Activated CD4-positive, alpha-beta T cell treated with anti-CD3 and anti-CD28 coated beads for 4 hours (primary cell): Measurements from ENCODE around the gene PLXNB2.
A peak's percentile ranks its signal among the peaks of the same experiment; 100 is the strongest.

Experiments
- DNase-seq, 2 donors: peaks; one replicate each; pipeline ENCODE4 v3.0.0-alpha.2; 2020

The PLXNB2 gene

DNA sequence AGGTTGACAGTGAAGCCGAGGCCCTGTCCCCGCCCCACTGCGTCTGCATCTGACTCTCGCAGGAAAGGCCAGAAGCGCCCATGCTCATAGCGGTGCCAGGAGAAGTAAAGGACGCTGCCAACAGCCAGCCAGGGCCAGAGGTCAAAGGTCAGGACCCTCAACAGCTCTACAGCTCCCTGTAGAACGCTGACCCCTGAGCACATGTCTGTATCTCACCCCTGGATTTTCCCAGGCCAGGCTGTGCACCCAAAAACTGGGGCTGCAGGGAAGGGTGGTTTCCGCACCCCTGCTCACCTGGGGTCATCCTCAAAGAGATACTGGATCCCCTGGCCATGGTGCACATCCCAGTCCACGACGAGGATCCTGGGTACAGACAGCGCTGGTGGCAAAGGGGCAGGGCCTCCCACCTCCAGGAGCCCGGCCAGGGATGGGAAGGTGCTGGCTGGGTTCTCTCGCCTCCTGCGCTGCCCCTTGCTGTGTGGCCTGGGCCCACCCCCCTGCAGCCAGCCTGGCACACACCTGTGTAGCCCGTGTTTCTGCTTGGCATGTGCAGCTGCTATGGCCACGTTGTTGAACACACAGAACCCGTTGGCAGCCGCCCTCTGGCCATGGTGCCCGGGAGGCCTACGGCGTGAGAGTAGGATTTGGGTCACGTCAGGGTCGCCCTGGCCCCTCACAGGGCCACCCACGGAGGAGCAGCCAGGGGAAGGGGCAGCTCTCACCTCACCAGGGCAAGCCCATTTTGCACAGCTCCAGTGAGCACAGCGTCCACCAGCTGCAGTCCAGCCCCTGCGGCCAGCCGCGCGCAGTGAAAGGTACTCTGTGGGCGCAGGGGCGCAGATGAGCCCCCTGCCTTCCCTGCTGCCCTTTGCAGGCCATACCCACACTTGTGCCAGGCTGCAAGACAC, 57.9 kb downstream of the PLXNB2 start:
- DNase-seq = no peak

DNA sequence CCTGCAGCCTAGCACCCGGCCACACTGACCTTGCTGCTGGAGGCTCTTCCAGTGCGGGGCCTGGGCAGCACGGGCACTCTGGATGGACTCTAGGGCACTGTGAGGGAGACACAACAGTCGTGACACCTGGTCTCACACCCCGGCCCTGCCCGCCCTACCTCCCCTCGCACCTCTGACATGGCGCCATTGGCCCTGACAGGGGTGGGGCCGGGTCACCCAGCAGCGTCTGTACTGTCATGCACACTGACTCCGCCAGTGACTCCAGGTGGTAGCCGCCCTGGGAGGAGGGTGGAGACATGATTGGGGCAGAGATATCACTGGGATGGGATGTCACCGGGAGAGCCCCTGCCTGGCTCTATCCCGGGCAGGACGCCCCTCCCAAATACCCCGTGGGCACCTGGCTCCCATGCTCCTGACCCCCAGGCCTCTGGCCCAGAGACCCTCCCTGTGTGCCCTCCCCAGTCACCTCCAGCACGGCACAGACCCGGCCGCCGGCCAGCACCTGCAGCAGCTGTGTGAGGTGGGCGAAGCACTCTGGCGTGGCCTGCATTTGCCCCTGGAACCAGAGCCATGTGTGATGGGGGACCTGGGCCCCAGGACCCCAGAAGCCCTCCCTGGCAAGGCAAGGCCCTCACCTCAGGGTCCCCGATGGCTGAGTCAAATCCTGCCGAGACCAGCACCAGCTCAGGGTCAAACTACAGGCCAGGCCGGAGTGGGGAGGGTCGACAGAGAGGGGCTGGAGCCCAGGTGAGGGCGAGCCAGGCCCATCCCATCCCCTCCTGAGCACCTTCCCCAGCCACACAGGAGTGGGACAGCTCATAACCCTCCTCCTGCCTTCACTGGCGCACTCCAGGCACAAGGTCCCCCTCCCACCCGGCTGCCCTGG, 59.0 kb downstream of the PLXNB2 start:
- no peak for DNase-seq

DNA sequence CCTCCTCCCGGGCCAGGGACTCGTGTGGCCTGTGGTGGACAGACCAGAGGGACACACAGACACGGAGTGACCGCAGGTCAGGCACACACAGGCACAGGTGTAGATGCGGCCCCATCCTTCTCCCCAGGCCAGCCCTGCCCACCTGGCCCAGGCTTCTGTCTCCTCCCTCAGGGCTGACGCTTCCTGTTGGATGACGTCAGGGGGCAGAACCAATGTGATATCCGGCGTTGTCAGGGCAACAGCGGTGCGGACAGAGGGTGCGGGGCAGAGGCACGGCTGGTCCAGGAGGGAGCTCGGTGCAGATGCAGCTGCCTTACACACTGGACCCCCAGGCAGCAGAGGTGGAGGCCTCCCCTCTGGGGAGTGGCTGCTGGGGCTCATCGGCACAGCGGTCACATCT, 59.7 kb downstream of the PLXNB2 start:
- peak; percentile 38 to 48 for DNase-seq

DNA sequence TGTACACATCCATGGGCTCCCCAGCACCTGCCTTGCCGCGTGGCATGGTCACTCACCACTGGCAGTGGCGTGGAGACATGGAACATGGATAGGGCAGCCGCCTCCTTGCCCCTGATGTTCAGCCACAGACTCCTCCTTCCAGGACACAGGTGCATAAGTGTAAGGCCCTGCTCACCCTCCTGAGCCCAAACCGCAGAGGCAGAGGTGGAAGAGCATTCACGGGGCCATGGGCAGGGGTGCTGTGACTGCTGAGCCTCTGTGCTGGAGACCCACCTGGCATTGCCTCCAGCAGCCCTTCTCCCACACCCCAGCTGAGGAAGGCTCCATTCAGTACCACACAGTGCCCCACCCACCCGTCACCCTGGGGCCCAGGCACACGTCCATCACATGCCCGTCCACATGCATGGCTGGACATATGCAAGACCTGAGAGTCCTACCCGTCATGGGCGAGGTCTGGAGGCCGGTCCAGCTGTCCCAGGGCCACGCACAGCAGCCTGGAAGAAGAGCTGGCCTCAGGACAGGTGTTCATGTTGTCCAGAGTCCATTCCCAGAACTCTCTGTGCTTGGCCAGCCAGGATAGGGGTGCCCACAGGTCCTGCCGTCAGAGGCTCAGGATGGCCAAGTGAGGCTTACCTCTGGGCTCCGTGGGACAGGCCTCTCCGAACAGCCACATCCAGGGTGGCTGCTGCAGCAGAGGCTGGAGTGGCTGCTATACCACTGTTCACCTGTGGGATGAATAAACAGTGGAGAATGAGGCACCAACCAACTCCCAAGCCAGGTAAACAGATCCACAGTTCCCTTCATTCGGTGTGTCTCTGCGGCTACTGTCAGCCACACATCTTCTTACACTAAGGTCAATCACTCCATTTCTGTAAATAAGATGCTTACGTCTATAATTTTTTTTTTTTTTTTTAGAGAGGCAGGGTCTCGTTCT, 60.9 kb downstream of the PLXNB2 start:
- DNase-seq = no peak

DNA sequence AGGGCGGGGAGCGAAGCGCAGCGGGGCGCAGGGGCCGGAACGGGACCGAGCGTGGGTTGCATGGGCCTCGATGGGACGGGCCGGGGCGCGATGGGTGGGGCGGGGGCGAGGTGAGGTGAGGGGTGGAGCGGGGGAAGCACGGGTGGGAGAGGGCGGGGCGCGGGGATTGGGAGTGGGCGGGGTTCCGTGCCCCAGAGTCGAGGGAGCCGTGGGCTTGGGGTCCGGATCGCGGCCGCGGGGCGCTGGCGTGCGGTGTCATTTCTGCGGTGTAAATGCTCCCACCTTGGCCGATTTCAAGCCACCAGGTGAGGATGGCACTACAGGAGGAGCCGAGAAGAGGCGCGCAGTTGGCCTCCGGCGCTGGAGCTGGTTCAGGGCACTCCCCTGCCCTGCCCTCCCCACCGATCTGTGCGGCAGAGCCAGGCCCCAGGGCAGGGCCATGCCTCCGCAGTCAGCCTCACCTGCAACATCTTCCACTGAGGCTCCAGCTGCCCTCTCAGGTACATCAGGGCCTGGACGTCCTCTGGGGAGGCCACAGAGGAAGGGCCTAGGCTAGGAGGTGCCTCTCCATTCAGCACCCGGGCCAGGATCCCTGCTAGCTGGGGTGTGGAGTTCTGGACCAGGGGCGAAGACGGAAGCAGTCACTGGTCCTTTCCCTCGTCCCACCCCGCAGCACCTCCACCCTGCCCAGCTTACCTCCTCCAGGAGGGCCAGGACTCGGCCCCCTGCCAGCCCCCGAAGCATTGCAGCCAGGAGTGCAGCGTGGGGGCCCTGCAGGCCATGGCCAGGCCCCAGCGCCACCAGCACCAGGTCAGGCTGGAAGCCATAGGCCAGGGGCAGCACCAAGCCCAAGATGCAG, 62.0 kb downstream of the PLXNB2 start:
- DNase-seq = peak; percentile 81 to 88

DNA sequence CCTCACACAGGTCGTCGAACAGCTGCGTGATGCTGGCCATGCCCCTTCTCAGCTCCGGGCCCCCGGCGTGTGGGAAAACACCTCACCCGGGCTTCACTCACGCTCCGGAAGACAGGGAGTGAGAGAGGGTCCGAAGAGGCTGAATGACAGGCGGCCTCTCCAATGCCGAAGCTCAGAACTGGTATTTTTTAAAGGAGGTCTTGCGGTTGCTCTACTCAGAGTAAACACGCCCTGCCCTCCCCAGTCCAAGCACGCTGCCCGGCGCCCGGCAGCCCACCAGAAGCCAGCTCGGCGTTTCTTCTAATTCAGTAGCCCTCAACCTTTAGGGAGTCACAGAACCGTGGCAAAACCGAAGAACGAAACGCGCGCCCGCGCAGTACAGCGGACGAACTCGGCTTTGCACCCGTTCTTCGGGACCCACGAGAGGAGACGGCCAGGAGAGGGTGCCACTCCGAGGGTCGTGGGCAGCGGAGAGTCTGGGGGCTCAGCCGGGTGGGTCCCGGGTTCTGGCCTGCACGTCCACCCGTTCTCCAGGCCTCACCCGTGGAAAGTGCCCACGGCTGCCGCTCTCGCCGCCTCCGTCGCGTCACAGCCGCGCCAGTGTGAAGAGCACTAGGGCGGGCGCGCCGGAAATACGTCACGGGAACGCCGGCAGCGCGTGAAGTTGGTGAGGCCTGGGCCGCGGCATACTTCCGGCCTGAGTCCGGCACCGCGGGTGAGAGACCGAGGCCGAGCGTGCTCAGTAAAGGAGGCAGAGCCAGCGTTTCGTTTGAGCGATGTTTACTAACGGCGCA, 62.8 kb downstream of the PLXNB2 start, which contains the start of gene TUBGCP6:
TUBGCP6 (minus strand) TSS at position 604 of the 794 bp plus-strand sequence; CDS start at position 40, 564 bp downstream.
- DNase-seq = peak; percentile 91 to 93

DNA sequence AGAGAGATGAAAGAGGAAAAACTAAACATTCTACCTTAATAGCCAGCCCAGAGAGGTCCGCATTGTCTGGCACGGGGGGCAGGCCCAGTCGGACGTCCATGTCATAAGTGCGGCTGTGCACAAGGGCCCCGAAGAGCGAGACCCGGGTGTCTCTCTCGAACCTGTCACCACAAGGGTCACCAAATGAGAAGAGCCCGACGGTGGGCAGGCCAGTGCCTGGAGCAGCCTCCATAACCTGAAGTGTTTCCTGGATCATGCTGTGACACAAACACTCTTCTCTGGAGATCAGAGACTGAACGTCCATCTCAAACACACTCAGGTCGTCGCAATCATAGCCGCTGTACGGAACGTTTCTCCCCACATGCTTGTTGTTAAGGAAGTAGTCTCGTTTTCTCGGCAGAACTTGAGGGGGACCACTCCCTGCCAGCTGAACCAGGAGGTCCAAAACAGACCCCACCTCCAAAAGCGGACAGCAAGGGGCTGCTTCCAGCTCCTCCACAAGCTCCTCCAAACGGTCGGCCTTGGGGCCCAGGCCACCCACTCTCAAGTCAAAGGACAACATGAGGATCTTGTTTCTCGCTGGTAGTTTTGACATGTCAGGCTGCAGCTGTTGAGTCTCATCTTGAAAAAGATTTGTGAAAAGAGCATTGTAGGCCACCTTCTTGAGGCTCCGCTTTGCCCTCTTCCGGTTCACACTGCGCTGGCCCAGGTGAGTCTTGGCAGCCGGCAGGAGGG, 63.6 kb downstream of the PLXNB2 start:
- DNase-seq = no peak

DNA sequence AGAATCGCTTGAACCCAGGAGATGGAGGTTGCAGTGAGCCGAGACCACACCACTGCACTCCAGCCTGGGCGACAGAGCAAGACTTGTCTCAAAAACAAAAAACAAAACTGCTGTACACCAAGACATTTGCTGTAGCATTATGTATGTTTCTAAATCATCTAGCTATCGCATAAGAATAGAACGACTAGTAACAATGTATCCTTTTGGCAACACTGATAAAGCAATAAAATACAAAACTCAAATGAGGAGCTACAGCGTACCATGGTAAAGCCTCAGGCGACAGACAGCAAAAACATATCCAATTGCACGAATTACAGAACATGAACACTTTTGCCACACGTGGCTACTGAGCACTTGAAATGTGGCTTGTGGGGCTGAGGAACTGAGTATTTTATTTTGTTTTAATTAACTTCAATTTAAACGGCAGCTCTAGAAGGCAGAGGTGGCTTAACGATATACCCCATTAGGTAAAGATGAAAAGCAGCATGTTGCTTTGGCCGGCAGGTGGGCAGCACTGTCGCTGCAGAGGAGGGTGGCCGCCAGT, 65.0 kb downstream of the PLXNB2 start:
- no peak for DNase-seq

DNA sequence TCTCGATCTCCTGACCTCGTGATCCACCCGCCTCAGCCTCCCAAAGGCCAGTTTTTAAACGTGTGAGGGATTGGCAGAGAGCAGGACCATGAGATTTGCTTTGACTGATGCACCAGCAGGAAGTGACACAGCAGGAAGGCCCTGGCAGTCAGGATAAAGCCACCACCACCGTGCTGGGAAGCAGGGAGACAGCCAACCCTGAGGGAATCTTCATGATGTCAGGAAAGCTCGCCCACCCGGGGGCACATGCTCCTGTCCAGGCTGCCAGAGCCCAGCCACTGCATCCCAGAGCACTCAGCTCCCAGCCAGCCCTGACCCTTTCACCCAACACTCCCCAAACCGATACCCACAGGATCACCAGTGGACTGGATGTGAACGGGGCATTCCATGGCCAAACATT, 68.7 kb downstream of the PLXNB2 start:
- no peak for DNase-seq

DNA sequence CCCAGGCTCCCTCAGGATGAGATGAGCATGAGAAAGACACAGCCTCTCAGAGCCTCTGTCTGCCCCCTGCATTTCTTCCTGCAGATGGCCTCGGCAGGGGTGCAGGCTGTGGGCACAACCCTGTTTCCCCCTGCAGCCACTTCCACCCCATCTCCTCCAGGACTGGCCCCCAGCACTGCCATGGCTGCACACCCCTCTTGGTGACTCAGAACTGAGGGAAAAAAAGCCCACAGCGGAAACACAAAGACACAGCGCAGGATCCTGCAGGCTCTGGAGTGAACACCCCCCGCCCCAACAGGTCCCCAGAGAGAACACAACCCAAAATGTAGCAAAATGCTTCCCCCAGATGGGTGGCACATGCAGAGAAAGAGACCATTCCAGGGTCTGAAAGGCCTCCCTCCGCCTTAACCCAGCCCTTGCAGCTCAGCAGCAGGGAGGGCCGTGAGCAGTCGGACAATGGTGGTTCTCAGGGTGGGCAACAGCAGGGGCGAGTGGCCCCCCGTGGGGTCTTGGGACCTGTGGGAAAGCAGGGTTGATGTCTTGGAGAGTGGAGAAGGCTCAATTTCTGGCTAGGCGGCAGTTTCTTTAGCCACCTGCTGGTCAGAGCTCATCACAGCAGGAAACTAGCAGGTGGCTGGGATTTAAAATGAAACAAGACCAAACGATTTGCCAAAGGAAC, 70.6 kb downstream of the PLXNB2 start:
- DNase-seq = no peak

DNA sequence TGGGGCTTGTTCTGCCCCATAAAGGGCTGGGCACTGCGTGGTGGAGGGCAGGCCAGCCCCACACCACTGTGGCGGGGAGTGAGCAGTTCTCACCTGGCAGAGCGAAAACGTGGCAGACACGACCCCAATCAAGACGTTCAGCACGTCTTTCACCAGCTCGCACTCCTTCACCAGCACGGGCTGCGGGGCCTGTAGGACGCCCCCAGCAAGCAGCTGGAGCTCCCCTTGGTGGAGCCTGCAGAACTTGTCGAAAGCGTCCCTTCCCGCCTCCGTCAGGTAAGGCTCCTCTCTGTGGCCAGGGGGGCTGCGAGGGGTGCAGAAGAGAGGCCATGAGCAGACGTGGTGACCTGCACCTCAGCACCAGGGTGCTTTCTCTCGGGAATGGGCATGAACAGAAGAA, 74.2 kb downstream of the PLXNB2 start:
- DNase-seq = no peak

DNA sequence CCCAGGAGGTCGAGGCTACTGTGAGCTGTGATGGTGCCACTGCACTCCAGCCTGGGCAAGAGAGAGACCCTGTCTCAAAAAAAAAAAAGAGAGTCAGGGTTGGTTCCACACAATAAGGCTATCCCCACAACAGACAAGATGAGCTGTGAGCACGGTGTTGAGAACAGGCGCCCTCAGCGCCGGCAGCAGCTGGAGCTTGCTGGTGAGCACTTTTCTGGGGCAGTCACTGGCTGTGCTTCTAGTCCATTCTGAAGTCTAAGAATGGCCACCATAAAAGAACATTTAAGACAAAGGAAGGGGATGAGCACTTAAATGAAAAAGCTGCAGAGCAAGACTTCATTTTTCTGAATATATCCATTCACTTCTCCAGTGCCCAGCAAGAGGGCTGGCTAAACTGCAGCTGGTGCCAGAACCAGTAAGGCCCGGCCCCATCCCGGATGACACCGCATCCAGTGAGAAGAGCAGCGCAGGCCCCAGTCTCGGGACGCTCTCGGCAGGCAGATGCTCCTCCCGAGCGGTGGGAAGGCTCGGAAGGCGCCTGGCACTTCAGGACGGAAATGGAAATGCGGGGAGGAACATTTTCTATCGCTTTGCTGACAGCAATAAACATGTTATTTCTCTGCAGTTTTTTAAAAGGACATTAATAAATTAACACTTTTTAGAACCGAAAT, 74.8 kb downstream of the PLXNB2 start:
- no peak for DNase-seq

DNA sequence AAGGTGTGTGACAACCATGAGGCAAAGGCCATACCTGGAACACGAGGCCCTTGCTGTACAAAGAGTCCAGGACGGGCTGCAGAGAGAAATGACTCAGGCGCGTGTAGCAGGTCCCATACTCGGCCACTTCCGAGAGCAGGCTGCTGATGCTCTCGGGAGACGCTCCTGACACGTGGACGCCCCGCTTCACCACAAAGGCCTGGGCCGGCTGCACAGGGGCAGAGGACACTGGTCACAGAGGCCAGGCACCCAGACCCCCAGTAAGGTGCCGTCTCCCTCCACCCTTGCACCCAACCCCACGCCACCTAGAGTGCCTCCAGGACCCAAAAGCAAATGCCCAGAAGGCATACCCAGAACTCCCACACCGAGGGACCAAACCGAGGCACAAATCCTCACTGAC, 78.1 kb downstream of the PLXNB2 start:
- DNase-seq = no peak

DNA sequence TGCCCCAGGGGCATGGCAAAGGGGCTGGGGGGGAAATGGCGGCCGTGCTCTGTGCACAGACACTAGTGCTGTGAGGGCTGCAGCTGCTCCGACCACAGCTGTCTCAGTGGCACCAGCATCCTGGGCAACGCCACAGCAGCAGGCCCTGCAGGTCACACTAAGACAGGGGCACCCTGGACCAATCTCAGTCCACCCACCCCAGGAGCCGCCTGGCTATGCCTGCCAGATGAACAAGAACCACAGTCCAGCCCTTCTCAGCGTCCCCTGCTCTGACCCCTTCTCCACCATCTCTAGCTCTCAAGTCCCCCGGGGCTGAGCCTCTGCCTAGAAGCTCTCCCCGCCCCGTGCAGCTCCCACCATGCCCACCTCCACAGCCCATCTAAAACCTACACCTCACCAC, 79.1 kb downstream of the PLXNB2 start:
- no peak for DNase-seq

DNA sequence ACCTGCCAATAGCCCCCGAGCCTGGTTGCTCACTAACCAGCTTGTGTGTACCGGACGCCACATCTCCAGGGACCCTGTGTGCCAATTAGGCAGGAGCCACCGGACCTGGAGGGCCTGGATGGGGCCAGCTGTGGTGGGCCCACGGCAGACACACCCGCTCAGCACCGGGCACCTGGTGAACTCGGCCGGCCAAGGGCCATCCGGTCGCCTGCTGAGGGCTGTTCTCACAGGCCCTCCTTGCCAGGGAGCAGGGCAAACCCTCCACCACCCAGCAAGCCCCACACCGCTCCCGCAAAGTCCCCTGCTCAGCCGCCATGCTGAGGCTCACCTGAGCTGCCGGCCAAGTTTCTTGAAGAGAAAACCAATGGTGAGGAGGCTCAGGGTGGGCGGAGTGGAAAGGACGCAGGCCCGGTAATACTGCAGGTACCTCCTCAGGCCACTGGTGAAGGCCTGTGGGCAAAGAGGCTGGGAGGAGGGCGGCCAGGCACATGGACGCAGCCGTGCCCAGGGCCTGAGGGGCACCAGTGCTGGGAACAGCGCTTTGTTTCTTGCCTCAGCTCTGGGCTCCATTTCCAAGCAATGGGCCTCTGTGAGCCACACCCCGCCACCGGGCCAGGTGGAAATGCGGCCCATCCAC, 79.7 kb downstream of the PLXNB2 start:
- no peak for DNase-seq

DNA sequence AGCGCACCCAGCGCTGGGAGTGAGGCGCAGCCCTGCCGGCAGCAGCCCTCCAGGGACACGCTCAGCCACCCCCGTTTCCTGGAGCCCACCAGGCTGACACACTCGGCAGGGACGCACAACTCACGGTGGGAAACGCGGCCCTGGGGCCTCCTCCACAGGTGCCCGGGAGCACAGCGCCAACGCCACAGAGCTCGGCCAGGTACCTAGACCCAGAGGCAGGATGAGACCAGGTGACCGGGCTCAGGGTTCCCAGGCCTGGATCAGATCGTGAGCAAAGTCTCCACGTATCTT, 80.6 kb downstream of the PLXNB2 start:
- DNase-seq = no peak

DNA sequence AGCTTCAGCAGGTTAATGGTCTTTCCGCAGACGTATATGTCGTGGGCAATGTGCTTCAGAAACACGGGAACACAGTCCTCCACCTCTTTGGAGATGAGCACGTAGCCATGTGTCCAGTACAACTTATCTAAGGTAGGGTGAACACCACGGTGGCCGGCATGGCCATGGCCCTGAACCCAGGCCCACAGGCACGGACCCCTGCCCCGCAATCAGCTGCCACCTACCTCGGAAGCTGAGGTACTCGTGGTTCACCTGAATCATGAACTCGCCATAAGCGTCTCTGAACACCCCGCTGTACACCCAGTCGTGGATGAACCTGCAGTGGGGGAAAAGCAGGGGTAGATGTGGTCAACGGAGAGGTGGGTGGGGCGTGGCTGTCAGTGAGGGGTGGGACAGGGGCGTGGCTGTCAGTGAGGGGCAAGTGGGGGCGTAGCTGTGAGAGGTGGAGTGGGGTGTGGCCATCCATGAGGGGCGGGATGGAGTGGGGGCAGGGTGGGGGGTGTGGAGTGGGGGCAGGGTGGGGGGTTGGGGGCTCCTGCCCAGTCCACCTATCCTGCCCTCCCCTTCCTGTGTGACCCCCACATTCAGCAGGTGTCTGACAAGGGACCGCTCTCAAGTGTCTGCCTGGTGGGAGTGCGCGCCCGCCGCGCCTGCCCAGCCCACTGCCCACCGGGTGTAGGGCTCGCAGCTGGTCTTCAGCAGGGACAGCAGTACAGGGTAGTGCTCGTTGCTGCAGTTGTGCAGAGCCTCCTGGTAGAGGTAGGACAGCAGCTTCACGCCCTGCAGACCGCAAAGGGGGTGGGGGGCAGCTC, 81.2 kb downstream of the PLXNB2 start:
- no peak for DNase-seq
